Stimulated activated CD4-positive, alpha-beta T cell treated with anti-CD3 and anti-CD28 coated beads, Interleukin-4, amount 100 ng/mL, for 48 hours (primary cell): ENCODE data around the gene INIP.

ENCODE experiments used
- DNase-seq, 2 donors: peaks; one replicate each; pipeline ENCODE4 v3.0.0-alpha.2; 2020; ENCODE audit warnings: low read depth in 2 of 2

The INIP gene

GRCh38 chr9:112717661-112718331, at the start of gene INIP:
INIP (minus strand) TSS chr9:112718117; CDS start chr9:112716485, 1,632 bp downstream.
- DNase-seq: peak; percentile 93 to 95

- DNase-seq: no peak
These were observed 47.4 kb upstream of the INIP start for GRCh38 chr9:112765281-112765680.

GRCh38 chr9:112764837-112765236, 46.9 kb upstream of the INIP start:
- DNase-seq: no peak

DNA sequence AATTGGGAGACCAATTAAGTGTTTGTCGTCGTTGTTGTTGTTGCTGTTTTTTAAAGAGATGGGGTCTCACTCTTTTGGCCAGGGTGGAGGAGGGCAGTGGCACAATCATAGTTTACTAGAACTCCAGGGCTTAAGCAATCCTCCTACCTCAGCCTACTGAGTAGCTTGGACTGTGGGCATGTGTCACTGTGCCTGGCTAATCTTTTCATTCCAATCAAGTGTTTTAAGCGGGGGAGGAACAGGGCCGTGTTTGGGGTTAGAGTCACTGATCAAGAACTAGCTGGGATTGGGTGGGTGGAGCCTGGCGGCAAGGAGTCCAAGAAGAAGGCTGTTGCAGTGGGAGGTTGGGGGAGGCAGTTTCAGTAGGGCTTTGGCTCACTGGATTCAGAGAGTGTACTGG, 46.4 kb upstream of the INIP start:
- DNase-seq: no peak

- no peak for DNase-seq
These were observed 45.0 kb upstream of the INIP start for GRCh38 chr9:112762726-112763518.

DNA sequence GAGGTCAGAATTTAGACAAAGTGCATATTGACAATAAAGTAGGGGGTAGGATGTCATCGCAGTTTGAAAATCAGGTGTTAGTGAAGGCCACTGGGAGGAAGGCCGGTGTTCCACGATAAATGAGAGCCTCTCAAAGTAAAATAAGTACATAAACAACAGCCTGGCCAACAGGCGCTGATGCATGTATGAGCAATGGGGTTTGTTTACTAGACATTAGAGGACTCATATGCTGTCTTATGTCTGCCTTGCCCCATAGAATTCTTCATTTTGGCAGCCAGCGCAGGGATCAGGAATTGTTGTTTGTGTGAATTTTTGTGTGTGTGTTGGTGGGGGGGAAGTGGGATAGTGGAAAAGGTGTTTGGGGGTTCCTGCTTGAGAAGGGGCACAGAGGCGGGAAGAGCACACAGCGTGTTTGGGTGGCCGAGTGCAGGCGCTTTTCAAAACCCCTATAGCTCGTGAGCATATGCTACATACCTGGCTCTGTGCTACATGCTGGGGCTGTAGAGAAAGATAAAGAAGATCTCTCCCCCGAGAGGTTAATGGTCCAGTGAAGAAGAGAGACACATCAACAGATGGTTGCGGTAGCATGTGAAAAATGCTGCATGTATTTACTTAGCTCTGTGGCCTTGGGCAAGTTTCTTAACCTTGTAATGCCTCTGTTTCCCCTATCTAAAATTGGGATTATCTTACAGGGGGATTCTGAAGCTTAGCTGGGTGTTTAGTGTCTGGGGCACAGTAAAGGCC, 44.2 kb upstream of the INIP start:
- no peak for DNase-seq

- DNase-seq: no peak
These were observed 42.9 kb upstream of the INIP start for GRCh38 chr9:112760821-112761220.

DNA sequence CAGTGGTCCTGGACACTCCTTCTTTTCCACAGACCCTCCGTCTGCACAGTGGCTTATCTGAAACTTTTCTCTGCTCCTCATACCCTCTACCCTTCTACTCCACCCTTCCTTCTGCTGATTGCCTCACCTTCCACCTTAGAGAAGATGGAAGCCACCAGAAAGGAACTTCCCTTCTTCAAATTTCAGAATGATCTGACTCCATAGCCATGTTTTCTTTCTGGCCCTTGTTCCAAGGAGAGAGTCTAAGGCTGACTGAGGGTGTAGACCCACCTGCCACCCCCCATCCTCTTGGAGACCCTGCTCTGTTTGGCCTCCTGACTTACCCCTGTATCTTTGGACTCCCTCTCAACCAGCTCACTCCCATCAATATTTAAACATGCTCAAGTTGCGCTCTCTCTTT, 40.0 kb upstream of the INIP start:
- DNase-seq: no peak

- DNase-seq: no peak
These were observed 39.5 kb upstream of the INIP start for GRCh38 chr9:112757282-112757883.

DNA sequence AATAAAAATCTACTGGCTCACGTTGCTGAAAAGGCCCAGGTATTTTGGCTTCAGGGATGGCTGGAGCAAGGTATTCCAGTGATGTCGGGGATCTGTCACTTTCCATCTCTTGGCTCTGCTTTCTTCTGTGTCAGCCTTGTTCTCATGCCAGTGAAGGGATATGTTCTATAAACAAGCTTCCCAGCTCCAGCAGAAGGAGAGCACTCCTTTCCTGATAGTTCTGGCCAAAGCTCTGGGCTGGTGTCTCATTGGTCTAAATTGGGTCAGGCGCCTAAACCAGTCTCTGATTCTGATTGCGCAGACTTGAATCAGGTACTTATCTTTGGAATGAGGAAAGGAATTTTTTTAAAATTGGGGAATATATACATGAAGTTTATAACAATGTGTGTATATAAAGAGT, 37.8 kb upstream of the INIP start:
- DNase-seq: no peak

- no peak for DNase-seq
These were observed 37.1 kb upstream of the INIP start for GRCh38 chr9:112755016-112755427.

- DNase-seq: no peak
These were observed 36.7 kb upstream of the INIP start for GRCh38 chr9:112754578-112754977.

DNA sequence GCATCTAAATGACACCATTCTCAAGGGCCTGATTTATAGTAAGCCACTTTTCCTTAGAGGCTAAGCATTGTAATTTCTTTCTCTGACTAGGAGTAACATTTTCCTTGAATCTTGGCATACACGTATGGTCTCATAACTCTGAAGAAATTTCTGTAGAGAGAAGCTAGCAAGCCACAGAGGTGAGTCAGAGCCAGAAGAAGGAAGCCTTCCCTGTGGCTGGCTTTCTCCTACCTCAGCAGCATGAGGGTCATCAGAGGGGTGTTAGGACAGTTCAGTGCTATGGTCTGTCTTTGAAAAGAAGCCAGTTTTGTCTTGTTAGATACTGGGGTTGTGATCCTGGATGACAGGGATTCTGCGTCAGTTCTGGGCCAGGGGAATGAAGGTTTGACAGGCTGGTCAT, 35.8 kb upstream of the INIP start:
- no peak for DNase-seq

GRCh38 chr9:112752334-112753125, 34.6 kb upstream of the INIP start:
- DNase-seq: no peak

DNA sequence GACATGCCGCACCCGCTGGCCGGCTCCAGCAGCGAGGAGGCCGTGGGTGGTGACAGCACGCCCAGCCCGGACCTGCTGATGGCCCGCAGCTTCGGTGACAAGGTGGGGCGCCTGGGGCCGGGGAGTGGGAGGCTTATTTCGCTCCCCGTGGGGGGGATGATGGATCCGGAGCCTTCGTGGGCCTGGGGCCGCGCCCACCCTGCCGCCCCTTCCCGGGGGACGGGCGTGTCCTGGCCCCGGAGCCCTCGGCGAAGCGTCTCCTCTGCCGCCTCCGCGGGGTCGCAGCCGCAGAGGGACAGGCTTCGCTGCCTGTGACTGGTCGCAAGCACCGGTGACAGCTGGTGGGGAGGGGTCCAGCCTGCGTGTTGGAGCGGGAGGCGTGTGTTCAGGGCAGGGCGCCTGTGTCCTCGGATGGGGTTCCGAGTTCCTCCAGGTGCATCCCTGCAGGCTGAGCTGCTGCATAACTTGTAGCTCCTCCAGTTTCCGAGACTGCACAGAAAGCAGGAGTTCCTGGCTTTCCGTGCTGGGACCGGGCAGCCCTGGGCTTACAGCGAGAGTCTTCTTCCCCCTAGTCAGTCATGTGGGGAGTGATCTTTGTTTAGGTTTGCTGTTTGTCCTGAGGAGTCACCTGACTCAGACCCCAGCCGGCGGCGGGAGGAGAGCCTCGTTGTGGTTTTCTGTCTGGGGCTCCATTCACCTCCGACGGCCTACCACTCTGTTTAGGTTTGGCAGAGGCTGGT, 33.3 kb upstream of the INIP start:
- DNase-seq: peak in 1 of 2 donors; percentile 38

- no peak for DNase-seq
These were observed 32.8 kb upstream of the INIP start for GRCh38 chr9:112750764-112751055.

GRCh38 chr9:112750016-112750763, 32.3 kb upstream of the INIP start, which contains the start of gene SNX30:
SNX30 (plus strand) TSS chr9:112750760; CDS start chr9:112751002, 242 bp downstream.
- peak; percentile 54 to 66 for DNase-seq

DNA sequence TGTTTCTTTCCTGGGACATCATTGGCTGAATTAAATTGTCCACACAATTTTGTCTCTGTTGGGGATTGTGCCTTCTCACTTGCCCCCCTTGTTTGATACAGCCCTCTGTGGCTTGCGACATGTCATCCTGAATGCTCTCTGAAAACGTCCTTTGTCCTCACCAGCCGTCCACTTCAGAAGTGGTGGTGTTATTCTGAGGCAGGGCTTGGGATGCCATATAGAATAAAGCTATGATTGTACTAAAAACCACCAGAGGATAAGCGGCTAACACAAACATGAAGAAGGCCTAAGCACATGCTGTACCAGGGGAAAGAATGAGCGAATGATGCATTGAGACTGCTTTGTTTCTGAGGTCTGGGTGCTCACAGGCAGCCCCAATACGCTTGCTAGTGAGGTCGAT, 29.2 kb upstream of the INIP start:
- no peak for DNase-seq

DNA sequence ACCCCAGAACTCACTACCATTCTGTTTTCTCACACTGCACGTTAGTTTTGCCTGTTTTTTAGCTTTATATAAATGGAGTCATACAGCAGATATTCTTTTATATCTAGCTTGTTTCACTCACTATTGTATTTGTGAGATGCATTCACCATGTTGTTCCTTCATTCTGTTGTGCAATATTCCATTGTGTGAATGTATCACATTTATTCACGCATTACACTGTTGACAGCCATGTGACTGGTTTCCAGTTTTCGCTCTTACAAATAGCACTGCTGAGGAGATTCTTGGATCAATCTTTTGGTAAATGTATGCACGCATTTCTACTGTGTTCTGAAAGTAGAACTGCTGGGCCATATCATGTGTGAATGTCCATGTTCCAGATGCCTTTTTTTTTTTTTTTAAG, 26.3 kb upstream of the INIP start:
- DNase-seq: no peak

- DNase-seq: no peak
These were observed 25.4 kb upstream of the INIP start for GRCh38 chr9:112743216-112743836.
